IPS-20b (cell line): ENCODE measurements around the gene GRIFIN.

Experiments used
- H3K27ac ChIP-seq: one replicate; pipeline ENCODE4 v1.5.1; 2013; ENCODE audit warnings: low read length
- H3K27me3 ChIP-seq: 2 replicates; pipeline ENCODE4 v1.6.1; 2013; ENCODE audit warnings: mild to moderate bottlenecking, low read length, inconsistent platforms; ENCODE audit not compliant: insufficient read depth
- H3K36me3 ChIP-seq: 2 replicates; pipeline ENCODE4 v1.6.1; 2013; ENCODE audit warnings: low read depth, mild to moderate bottlenecking, inconsistent platforms, low read length, moderate library complexity; ENCODE audit not compliant: insufficient read depth
- H3K4me1 ChIP-seq: 2 replicates; pipeline ENCODE4 v1.6.1; 2013; ENCODE audit warnings: mild to moderate bottlenecking, control low read depth, inconsistent platforms, low read length, moderate library complexity; ENCODE audit not compliant: insufficient read depth
- H3K4me3 ChIP-seq: 2 replicates; pipeline ENCODE4 v1.5.1; 2013; ENCODE audit warnings: mild to moderate bottlenecking, low read length, inconsistent platforms
- H3K9ac ChIP-seq: 2 replicates; pipeline ENCODE4 v1.6.1; 2013; ENCODE audit warnings: low read depth, mild to moderate bottlenecking, inconsistent platforms, low read length, moderate library complexity
- H3K9me3 ChIP-seq: 2 replicates; pipeline ENCODE4 v1.6.1; 2013; ENCODE audit warnings: mild to moderate bottlenecking, low read depth, low read length, inconsistent platforms; ENCODE audit not compliant: insufficient read depth

The GRIFIN gene

DNA sequence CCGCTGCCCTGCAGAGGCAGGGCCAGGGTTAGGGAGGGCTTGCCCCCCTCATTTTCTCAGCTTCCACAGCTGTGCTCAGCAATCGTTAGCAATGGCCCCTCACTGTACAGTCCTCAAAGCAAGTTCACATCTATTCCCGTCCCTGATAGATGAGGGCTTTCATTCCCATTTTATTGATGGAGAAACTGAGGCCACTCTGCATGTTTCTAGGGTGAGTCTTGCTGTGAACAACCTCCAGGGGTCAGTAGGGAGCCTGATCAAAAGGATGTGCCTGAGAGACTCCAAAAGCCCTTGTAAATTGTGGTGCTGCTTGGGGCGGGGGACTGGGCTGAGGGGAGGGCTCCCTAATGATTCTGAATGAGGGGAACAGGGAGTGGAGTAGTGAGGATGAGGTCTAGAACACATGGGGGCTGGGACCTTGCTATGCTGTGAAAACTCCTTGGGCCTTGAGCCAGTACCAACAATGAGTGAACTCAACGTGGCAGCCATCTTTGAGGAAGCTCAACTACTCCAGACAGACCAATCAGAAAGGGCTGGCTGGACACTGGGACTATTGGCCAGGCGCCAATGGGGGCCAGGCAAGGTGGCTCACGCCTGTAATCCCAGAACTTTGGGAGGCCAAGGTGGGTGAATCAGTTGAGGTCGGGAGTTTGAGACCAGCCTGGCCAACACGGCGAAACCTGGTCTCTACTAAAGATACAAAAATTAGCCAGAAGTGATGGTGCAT lies 6.7 kb upstream of the GRIFIN start:
- Histone ChIP-seq H3K9me3 (peaks cover 5% of the 10 kb centered on the region; the same call in 1 of the 2 replicates), H3K4me1 (no peaks in the 10 kb centered on the region; the same call in 1 of the 2 replicates), H3K27me3 (no peaks in the 10 kb centered on the region; the same call in 1 of the 2 replicates), H3K4me3 (no peak overlapping the region), H3K9ac (no peak overlapping the region), H3K36me3 (no peaks in the 10 kb centered on the region), H3K27ac (no peak overlapping the region)

DNA sequence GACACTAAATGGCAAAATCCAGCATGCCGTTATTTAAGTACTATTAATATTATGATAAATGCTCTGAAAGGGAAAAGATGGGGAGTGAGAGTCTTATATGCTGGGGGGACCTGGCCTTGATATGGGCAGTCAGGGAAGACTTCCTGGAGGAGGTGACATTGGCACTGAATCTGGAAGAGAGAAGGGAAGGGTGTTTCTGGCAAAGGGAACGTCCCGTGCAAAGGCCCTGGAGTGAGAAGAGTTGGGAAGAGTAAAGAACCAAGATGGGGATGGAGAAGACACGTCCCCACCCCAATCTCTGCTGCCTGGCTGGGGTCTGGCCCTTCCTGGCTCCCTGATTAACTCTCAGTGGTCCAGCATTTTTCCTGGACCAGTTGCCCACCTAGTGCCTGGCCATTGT lies 5.0 kb upstream of the GRIFIN start:
- Histone ChIP-seq H3K4me3 (no peak overlapping the region), H3K27ac (no peak overlapping the region), H3K36me3 (no peaks in the 10 kb centered on the region), H3K9ac (no peak overlapping the region), H3K9me3 (peaks cover 5% of the 10 kb centered on the region; the same call in 1 of the 2 replicates), H3K4me1 (no peaks in the 10 kb centered on the region; the same call in 1 of the 2 replicates), H3K27me3 (no peaks in the 10 kb centered on the region; the same call in 1 of the 2 replicates)

GRCh38 chr7:2480070-2480408 lies 3.8 kb upstream of the GRIFIN start:
- Histone ChIP-seq H3K27ac (no peak overlapping the region), H3K27me3 (no peaks in the 10 kb centered on the region; the same call in 1 of the 2 replicates), H3K9ac (no peak overlapping the region), H3K4me1 (no peaks in the 10 kb centered on the region; the same call in 1 of the 2 replicates), H3K9me3 (peaks cover 5% of the 10 kb centered on the region; the same call in 1 of the 2 replicates), H3K4me3 (no peak overlapping the region), H3K36me3 (no peaks in the 10 kb centered on the region)

DNA sequence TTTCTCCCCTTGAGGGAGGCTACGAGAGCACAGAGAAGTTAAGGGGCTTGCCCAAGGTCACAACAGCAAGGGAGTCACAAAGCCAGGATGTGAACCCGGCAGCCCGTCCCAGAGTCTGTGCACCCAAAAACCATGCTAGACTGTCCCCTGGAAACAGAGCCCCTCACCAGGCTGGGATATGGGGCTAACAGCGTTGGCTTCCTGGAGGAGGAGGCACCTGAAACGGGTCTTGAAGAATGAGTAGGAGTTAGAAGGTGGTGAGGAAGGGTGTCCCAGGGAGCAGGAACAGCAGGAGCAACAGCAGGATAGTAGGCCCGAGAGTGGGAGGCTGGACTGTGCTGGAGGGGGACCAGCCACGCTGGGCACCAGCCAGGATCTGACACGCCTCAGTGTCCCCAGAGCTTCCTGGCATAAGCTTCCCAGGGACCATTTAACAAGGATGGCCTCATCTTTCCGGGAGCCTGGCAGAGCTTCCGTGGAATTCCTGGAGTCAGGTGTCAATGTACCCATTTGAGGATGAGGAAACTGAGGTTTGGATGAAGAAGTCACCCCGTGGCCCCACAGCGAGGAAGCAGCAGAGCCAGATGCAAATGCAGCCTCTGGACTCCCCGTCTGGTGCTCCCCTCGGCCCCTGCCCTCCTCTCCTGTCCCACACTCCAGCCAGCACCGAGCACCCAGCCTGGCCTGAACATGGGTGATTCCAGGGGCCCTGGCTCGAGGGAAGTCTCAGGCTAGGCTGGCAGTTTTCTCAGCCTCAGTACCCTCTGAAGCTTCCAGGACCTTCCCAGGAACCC lies 3.3 kb upstream of the GRIFIN start:
- Histone ChIP-seq H3K9me3 (peaks cover 5% of the 10 kb centered on the region; the same call in 1 of the 2 replicates), H3K27ac (no peak overlapping the region), H3K27me3 (no peaks in the 10 kb centered on the region; the same call in 1 of the 2 replicates), H3K4me3 (no peak overlapping the region), H3K4me1 (no peaks in the 10 kb centered on the region; the same call in 1 of the 2 replicates), H3K9ac (no peak overlapping the region), H3K36me3 (no peaks in the 10 kb centered on the region)

DNA sequence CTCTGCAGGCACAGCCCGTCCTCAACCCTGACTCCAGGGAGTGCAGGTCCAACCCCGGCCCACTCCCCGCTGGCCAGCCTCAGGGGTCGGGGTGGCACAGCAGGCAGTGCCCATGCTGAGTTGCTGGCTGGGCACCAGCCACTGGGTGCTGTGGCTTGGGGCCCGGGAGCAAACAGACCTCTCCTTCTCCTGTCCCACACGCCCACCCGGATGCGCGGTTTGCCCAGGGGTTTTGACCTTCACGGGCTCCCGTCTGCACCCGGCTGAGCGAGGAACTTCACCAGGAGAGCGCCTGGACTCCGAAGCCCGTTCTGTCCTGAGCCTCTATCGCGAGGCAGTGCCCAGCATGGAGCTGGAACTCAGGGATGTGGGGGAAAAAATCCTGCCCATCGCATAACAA lies 2.6 kb upstream of the GRIFIN start:
- Histone ChIP-seq H3K9me3 (peaks cover 5% of the 10 kb centered on the region; the same call in 1 of the 2 replicates), H3K36me3 (no peaks in the 10 kb centered on the region), H3K9ac (no peak overlapping the region), H3K4me1 (no peaks in the 10 kb centered on the region; the same call in 1 of the 2 replicates), H3K27me3 (no peaks in the 10 kb centered on the region; the same call in 1 of the 2 replicates), H3K27ac (no peak overlapping the region), H3K4me3 (no peak overlapping the region)

DNA sequence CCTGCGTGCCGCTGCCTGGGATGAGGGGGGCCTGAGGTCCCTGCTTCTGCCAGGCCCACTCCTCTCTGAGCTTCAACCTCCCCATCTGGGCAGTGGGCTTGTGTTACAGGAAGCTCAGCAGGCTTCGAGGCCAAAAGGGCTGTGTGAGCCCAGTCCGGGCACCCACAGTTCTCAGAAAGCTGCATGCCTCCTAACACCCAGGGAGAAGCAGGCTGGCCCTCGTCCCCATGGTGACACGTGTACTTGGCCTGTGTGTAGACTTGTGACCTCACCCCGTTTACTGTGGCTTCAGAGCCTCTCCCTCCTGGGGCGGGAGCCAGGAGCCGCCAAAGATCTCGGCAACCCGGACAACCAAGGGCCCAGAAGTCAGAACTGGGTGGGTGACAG lies 2.2 kb upstream of the GRIFIN start:
- Histone ChIP-seq H3K4me3 (no peak overlapping the region), H3K9me3 (peaks cover 5% of the 10 kb centered on the region; the same call in 1 of the 2 replicates), H3K9ac (no peak overlapping the region), H3K36me3 (no peaks in the 10 kb centered on the region), H3K4me1 (no peaks in the 10 kb centered on the region; the same call in 1 of the 2 replicates), H3K27ac (no peak overlapping the region), H3K27me3 (no peaks in the 10 kb centered on the region; the same call in 1 of the 2 replicates)

DNA sequence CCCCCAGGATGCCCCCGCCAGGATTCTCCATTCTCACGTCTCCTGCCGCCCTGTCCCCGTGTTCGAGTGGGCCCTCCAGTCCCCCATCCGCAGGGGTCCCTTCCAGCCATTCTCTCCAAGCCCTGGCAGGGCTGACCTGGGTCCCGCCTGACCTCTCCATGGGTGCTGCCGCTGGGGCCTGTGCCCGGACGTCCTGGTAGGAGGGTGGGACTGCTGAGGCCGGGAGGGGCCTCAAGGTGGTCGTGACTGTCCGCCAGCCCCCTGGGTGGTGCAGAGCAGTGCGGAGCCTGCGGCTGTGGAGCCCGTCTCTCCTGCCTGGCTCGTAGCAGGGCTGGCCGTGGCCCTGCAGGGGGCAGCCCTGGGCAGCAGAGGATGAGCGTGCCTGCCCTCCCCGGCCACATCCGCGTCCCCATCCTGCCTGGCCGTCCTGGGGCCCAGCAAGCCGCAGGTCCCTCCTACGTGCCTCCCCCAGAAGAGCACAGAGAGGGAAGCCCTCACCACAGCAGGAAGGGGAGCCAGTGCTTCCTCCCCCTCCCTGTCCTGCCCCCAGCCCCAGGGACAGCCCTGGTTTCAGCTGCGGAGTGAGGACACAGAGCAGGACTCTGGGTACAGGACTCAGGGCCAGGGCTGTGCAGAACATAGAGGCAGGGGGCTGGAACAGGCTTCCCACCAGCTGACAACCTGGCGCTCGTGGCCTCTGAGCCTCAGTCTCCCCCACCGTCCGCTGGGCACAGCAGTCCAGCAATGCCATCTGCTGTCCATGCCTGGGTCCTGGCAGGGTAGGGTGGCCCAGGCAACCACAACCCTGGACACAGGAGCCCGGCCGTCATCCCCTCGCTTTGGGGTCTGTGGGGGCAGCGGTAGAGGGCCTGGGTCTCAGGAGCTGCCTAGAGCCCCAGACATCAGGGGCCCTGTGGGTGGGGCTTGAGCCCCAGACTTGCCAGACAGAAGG lies 1.5 kb upstream of the GRIFIN start:
- Histone ChIP-seq H3K4me1 (no peaks in the 10 kb centered on the region; the same call in 1 of the 2 replicates), H3K27me3 (no peaks in the 10 kb centered on the region; the same call in 1 of the 2 replicates), H3K9ac (no peak overlapping the region), H3K36me3 (no peaks in the 10 kb centered on the region), H3K4me3 (no peak overlapping the region), H3K9me3 (peaks cover 1% of the 10 kb centered on the region; the same call in 1 of the 2 replicates), H3K27ac (no peak overlapping the region)

DNA sequence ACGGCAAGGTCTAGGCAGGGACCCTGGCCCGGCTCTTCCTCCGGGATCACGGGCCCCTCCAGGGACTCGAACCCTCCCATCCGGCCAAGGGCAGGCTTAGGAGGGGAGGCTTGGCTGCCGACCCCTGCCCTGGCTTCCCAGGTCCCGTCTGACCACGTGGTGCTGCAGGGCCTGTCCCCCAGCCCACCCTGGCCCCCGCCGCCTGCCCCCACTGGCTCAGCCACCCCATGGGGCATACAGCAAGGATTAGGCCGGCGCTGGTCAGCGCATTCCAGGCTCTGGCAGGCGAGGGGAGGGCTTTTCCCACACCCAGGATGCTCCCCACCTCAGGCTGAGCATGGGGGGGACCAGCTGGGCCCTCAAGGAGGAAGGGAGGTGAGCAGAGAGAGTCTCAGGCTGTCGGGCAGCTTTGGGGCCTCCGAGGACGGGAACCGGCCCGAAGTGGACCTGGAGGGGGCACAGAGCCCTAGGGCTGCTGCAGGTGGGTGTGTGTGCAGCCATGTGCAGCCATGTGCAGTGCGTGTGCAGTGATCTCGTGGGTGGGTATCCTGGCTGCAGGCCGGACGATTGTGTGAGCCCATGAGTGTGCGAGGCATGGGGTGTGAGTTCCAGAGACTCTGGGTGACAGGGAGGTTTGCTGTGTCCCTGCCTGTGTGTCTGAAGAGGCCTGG lies 713 bp upstream of the GRIFIN start:
- H3K27me3 ChIP-seq: no peaks in the 10 kb centered on the region; the same call in 1 of the 2 replicates
- H3K36me3 ChIP-seq: no peaks in the 10 kb centered on the region
- no peaks in the 10 kb centered on the region for H3K9me3 ChIP-seq
- no peaks in the 10 kb centered on the region; the same call in 1 of the 2 replicates for H3K4me1 ChIP-seq
- H3K4me3 ChIP-seq: no peak overlapping the region
- H3K9ac ChIP-seq: no peak overlapping the region
- H3K27ac ChIP-seq: no peak overlapping the region

DNA sequence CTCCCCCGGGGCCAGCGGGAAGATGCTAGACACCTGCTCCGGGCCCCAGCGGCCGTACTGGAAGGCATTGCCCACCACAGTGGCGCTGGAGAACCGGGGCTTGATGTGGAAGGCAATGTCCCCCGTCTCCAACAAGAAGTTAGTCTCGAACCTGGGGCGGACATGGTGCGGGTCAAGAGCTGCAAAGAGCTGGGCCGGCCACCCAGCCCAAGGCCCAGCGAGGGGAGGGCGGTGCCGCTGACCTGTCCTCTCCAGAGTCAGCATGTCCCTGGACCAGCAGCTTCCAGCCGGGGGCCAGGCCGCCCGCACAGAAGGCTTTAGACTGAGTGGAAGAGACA lies 551 bp downstream of the GRIFIN start:
- H3K9ac ChIP-seq: no peak overlapping the region
- H3K4me1 ChIP-seq: no peaks in the 10 kb centered on the region; the same call in 1 of the 2 replicates
- no peaks in the 10 kb centered on the region; the same call in 1 of the 2 replicates for H3K27me3 ChIP-seq
- no peaks in the 10 kb centered on the region for H3K9me3 ChIP-seq
- H3K27ac ChIP-seq: no peak overlapping the region
- no peaks in the 10 kb centered on the region for H3K36me3 ChIP-seq
- no peak overlapping the region for H3K4me3 ChIP-seq

DNA sequence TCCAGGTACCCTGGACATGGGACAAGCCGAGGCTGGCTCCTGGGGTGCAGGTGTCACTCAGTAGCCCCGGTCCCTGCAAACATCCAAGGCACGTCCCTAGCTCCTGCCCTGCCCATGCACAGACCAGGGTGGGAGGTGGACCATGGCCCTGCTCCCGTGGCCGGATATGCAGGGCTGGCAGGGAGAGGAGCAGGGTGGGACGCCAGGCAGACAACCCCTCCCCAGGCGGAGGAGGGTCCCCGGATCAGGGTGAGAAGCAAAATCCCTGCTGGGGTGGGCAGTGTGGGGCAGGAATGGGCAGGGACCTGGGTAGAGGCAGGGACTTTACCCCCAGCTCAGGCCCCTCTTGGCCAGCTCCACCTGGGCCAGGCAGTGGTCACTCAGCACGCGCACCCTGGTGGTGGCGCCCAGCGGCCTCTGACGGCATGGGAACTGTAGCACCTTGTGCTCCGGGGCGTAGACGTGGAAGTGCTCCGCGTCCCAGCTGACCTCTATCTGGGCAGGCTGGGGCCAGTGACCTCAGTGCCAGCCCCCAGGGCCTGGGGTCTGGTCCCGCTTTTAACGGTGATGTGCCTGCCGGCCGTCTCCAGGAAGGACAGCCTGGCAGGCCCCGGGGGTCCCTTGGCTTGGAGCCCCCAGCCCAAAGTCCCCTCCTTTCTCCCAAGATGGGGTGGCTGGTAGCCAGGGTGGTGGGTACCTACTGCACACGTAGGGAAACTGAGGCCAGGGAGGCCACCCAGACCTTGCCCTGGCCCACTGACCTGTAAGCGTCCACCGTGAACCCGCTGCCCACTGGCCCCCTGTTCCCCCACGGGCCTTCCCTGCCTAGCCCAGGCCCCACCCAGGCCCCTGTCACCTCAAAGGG lies 1.2 kb downstream of the GRIFIN start:
- Histone ChIP-seq H3K4me3 (no peak overlapping the region), H3K9ac (no peak overlapping the region), H3K9me3 (no peaks in the 10 kb centered on the region), H3K27me3 (no peaks in the 10 kb centered on the region; the same call in 1 of the 2 replicates), H3K27ac (no peak overlapping the region), H3K4me1 (no peaks in the 10 kb centered on the region; the same call in 1 of the 2 replicates), H3K36me3 (no peaks in the 10 kb centered on the region)
